HG02885 (cell line): ENCODE results near the gene GAB2.

Experiments used
- ATAC-seq: cut with Tn5 transposase; IDR thresholded peaks from one replicate; pipeline ENCODE4 v1.9.1; 2021; ENCODE audit warnings: mild to moderate bottlenecking; ENCODE audit not compliant: unreplicated experiment, poor library complexity

Gene GAB2

GRCh38 chr11:78170874-78171549 is 246.6 kb downstream of the GAB2 start:
- ATAC-seq = no peak

- ATAC-seq = no peak
These were observed 247.2 kb downstream of the GAB2 start for GRCh38 chr11:78170413-78170812.

- no peak for ATAC-seq
These were observed 248.8 kb downstream of the GAB2 start for GRCh38 chr11:78168539-78169477.

GRCh38 chr11:78166855-78167469 is 250.7 kb downstream of the GAB2 start:
- no peak for ATAC-seq
